ENCODE measurements around the gene F12. TPM values are rescaled to one million over a fixed set of nuclear protein-coding genes. Genes with fewer than 3 reads are reported as not detected.

Gene F12
- total RNA-seq, 1 donor from 2014 or later, result 0.69 TPM

DNA sequence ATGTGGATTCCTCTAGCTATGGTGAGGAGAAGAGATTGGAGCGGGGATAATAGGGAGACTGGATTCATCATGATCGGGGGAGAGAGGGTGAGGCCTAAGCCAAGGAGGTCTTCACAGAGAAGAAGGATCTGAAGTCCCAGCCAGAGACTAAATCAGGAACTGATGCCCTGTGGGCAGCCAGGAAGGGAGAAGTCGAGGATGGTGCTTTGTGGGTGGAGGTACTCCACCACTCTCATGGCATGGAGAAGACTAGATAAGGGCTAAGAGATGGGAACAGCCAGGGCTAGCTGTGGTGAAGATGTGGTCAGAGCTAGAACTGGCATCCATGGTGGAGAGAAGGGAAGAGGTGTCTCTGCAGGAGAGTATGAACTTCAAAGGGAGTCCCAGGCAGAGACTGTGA is 54.7 kb downstream of the F12 start:
- peaks cover 5% of the 10 kb centered on the region for H3K36me3 ChIP-seq
- ATAC-seq (no peak), DNase-seq (no peak)
- H3K4me1 ChIP-seq, result peaks cover 22% of the 10 kb centered on the region
- H3K9me3 ChIP-seq, result no peaks in the 10 kb centered on the region
- intact Hi-C loops (cut with DNase I), result no loop called here
- H3K27ac ChIP-seq, result no peak overlapping the region
- H3K4me3 ChIP-seq, result no peak overlapping the region
- no peaks in the 10 kb centered on the region for H3K27me3 ChIP-seq
- TF ChIP-seq, protein P1, sequence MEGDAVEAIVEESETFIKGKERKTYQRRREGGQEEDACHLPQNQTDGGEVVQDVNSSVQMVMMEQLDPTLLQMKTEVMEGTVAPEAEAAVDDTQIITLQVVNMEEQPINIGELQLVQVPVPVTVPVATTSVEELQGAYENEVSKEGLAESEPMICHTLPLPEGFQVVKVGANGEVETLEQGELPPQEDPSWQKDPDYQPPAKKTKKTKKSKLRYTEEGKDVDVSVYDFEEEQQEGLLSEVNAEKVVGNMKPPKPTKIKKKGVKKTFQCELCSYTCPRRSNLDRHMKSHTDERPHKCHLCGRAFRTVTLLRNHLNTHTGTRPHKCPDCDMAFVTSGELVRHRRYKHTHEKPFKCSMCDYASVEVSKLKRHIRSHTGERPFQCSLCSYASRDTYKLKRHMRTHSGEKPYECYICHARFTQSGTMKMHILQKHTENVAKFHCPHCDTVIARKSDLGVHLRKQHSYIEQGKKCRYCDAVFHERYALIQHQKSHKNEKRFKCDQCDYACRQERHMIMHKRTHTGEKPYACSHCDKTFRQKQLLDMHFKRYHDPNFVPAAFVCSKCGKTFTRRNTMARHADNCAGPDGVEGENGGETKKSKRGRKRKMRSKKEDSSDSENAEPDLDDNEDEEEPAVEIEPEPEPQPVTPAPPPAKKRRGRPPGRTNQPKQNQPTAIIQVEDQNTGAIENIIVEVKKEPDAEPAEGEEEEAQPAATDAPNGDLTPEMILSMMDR (IDR thresholded peaks at IDR 0.05), result no peak

DNA sequence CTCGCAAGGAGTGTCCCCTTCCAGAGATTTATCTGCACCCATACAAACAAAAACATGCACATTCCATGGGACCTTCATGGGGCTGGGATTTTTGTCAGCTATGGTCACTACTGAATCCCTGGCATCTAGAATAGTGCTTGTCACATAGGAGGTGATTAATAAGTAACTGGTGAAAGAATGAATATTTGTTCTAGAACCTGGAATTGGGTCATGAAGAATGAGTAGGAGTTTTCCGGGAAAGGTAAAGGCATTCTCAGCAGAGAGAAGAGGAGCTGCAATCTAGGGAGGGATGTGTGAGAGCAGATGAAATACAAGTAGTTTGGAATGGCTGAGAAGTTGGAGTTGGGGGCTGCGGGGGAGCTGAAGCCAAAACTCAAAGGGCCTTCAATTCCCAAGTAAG is 55.1 kb downstream of the F12 start:
- no peak for DNase-seq
- H3K4me3 ChIP-seq, result no peak overlapping the region
- intact Hi-C loops (cut with DNase I), result no loop called here
- peaks cover 10% of the 10 kb centered on the region for H3K36me3 ChIP-seq
- H3K4me1 ChIP-seq, result peaks cover 24% of the 10 kb centered on the region
- TF ChIP-seq, protein P1 (IDR thresholded peaks at IDR 0.05), result no peak
- no peaks in the 10 kb centered on the region for H3K9me3 ChIP-seq
- no peak overlapping the region for H3K27ac ChIP-seq
- no peak for ATAC-seq
- H3K27me3 ChIP-seq, result no peaks in the 10 kb centered on the region

DNA sequence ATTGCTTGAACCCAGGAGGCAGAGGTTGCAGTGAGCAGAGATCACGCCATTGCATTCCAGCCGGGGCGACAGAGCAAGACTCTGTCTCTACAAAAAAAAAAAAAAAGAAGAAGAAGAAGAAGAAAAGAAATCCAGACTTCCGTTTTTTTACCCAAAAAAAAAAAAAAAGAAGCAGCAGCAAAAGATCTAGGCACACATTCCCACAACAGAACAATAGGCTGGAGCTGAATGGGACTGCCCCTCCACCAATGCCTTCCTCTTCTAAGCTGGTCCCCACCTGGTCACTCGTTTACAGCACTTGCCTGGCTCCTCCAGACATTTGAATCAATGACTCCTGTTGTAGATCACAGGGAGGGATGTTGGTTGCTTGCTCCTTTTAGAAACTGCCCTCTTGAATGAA is 56.3 kb downstream of the F12 start:
- Histone ChIP-seq H3K27ac (no peak overlapping the region), H3K4me1 (peaks cover 26% of the 10 kb centered on the region), H3K9me3 (no peaks in the 10 kb centered on the region), H3K27me3 (no peaks in the 10 kb centered on the region), H3K36me3 (peaks cover 15% of the 10 kb centered on the region), H3K4me3 (no peak overlapping the region)
- DNase-seq (no peak), ATAC-seq (no peak)
- intact Hi-C loops (cut with DNase I), result no loop called here
- TF ChIP-seq, protein P1 (IDR thresholded peaks at IDR 0.05), result no peak

Other genes with a start within 250 kb of the F12 start
- 36.3 TPM for gene RAB24, start 105.8 kb downstream of the F12 start, total RNA-seq
- gene PRELID1, start 105.8 kb downstream of the F12 start, total RNA-seq, result 87.0 TPM
- gene MXD3, start 97.7 kb downstream of the F12 start, total RNA-seq, result 10.1 TPM
- 117 TPM for gene LMAN2, start 57.9 kb downstream of the F12 start, total RNA-seq
- 17.5 TPM for gene RGS14, start 51.6 kb downstream of the F12 start, total RNA-seq
- gene SLC34A1, start 25.1 kb downstream of the F12 start, total RNA-seq, result not detected
- gene PFN3, start 8.9 kb downstream of the F12 start, total RNA-seq, result not detected
- 43.9 TPM for gene GRK6, start 17.1 kb upstream of the F12 start, total RNA-seq
- gene PRR7, start 37.2 kb upstream of the F12 start, total RNA-seq, result 2.1 TPM
- 34.6 TPM for gene DBN1, start 64.1 kb upstream of the F12 start, total RNA-seq
- gene PDLIM7, start 88.0 kb upstream of the F12 start, total RNA-seq, result 59.1 TPM
- gene DOK3, start 100.3 kb upstream of the F12 start, total RNA-seq, result 45.6 TPM
- gene DDX41, start 107.4 kb upstream of the F12 start, total RNA-seq, result 61.6 TPM
- gene FAM193B, start 145.0 kb upstream of the F12 start, total RNA-seq, result 76.3 TPM
- gene TMED9, start 182.6 kb upstream of the F12 start, total RNA-seq, result 133 TPM
- 23.2 TPM for gene B4GALT7, start 190.6 kb upstream of the F12 start, total RNA-seq